ENCODE data around the gene DYNLT1. TPM values are rescaled to one million over a fixed set of nuclear protein-coding genes. Genes with fewer than 3 reads are reported as not detected.
"Not testable (repeated sequence)": the region's sequence is repeated elsewhere in the genome, so short reads cannot be mapped to it uniquely, and the experiment has no call there.

DYNLT1 gene
- polyA plus RNA-seq, 2 of the 4 experiments (the other 2 are of a cell fraction) = 130 to 174 TPM

DNA sequence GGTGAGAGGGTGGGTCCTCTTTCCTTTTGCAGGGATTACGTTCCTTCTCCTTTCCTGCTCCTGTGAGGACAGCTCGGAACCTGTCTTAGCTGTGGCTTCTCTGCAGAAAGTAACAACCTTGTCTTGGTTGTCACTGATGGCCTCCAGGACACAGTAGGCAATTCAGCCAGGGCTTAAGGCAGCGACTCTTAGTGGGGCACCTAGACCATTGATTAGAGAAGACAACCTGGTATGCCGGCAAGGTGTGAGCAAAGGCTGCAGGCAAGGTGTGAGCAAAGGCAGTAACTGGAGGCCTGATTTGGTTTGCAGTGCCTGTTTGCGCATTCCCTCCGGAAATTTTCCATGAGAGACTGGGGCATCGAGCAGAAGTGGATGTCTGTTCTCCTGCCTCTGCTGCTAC lies 37.6 kb downstream of the DYNLT1 start:
- Histone ChIP-seq H3K4me2 (no peak overlapping the region), H3K4me1 (no peaks in the 10 kb centered on the region), H3K4me3 (no peak overlapping the region), H3K27ac (no peak overlapping the region), H3K9me3 (no peaks in the 10 kb centered on the region)
- ATAC-seq = no peak
- ChIA-PET CTCF (interaction anchor here (4.5 to 5.2 kb wide), 2 partner anchors 386 to 393 kb away, joined by 32 to 34 read pairs; no protein-coding TSS in a partner anchor), POLR2A (no interaction called here)
- WGBS (ENCODE audit: missing lambda C conversion rate) = 98% methylated on average over 5 of the region's 7 CpGs
- no peak for DNase-seq (ENCODE audit: low read depth in 1 of 2, low spot score in 1 of 2)
- TF ChIP-seq EP300 (IDR thresholded peaks at IDR 0.05) (no peak), HES2 (IDR thresholded peaks at IDR 0.05) (no peak), MYC (IDR thresholded peaks at IDR 0.05; ENCODE audit: borderline replicate concordance, low read length) (no peak), KDM5A (IDR thresholded peaks at IDR 0.05) (no peak), RARB (CRISPR knock-in tag; IDR thresholded peaks at IDR 0.05) (no peak), HOXB5 (CRISPR knock-in tag; IDR thresholded peaks at IDR 0.05) (no peak)
- FAIRE-seq = no peak

DNA sequence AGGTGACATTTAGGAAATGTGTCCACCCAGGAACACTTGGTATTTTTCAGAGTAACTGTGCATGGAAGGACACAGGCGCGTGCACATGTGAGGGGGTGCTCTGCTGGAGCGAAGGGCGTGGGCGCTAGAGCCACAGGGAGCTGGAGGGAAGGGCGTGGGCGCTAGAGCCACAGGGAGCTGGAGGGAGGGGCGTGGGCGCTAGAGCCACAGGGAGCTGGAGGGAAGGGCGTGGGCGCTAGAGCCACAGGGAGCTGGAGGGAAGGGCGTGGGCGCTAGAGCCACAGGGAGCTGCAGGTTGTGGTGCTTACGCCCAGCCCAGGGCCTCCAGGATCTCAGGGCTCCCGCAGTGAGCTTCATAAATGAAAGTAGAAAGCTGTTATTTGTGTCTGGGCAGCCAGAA lies 38.5 kb downstream of the DYNLT1 start:
- WGBS (ENCODE audit: missing lambda C conversion rate) = 84% methylated on average over 15 of the region's 15 CpGs
- FAIRE-seq; H3K9me3 ChIP-seq; POLR2A ChIA-PET; H3K4me3 ChIP-seq; ATAC-seq; H3K4me2 ChIP-seq; H3K27ac ChIP-seq; H3K4me1 ChIP-seq; DNase-seq (ENCODE audit: low read depth in 1 of 2, low spot score in 1 of 2): not testable (repeated sequence)
- CTCF ChIA-PET = interaction anchor here (0.6 to 5.2 kb wide), 17 partner anchors 11 to 405 kb away, joined by 3 to 34 read pairs (median 4); no protein-coding TSS in a partner anchor

GRCh38 chr6:158605266-158605878 lies 39.2 kb downstream of the DYNLT1 start:
- no peaks in the 10 kb centered on the region for H3K9me3 ChIP-seq
- peak; percentile 54 for FAIRE-seq
- DNase-seq (ENCODE audit: low read depth in 1 of 2, low spot score in 1 of 2) = peak; percentile 59 to 73
- no peaks in the 10 kb centered on the region for H3K4me1 ChIP-seq
- ATAC-seq = peak; percentile 81 to 92
- H3K4me3 ChIP-seq = no peak overlapping the region
- 17% methylated on average over 13 of the region's 13 CpGs for WGBS (ENCODE audit: missing lambda C conversion rate)
- no peak overlapping the region for H3K27ac ChIP-seq
- no peak overlapping the region; the same call in 2 of the 3 replicates for H3K4me2 ChIP-seq
- ChIA-PET CTCF (interaction anchor here (0.6 to 5.2 kb wide), 29 partner anchors 10 to 500 kb away, joined by 3 to 34 read pairs (median 4); no protein-coding TSS in a partner anchor), POLR2A (no interaction called here)
- TF ChIP-seq SMC3 (IDR thresholded peaks at IDR 0.05) (peak; percentile 67), RFX5 (IDR thresholded peaks at IDR 0.05) (no peak), RAD21 (conservative IDR thresholded peaks at IDR 0.05 in 1 of 2, IDR thresholded peaks at IDR 0.05 in 1 of 2) (peak; percentile 55 to 58), MAX (IDR thresholded peaks at IDR 0.05) (peak; percentile 44; the same call in 1 of the 2 replicates), NPAS2 (CRISPR knock-in tag; IDR thresholded peaks at IDR 0.05; ENCODE audit: borderline replicate concordance) (no peak), CHD4 (IDR thresholded peaks at IDR 0.05; ENCODE audit: borderline replicate concordance) (no peak)
- TF ChIP-seq, protein P1, sequence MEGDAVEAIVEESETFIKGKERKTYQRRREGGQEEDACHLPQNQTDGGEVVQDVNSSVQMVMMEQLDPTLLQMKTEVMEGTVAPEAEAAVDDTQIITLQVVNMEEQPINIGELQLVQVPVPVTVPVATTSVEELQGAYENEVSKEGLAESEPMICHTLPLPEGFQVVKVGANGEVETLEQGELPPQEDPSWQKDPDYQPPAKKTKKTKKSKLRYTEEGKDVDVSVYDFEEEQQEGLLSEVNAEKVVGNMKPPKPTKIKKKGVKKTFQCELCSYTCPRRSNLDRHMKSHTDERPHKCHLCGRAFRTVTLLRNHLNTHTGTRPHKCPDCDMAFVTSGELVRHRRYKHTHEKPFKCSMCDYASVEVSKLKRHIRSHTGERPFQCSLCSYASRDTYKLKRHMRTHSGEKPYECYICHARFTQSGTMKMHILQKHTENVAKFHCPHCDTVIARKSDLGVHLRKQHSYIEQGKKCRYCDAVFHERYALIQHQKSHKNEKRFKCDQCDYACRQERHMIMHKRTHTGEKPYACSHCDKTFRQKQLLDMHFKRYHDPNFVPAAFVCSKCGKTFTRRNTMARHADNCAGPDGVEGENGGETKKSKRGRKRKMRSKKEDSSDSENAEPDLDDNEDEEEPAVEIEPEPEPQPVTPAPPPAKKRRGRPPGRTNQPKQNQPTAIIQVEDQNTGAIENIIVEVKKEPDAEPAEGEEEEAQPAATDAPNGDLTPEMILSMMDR (IDR thresholded peaks at IDR 0.05) = peak; percentile 59

DNA sequence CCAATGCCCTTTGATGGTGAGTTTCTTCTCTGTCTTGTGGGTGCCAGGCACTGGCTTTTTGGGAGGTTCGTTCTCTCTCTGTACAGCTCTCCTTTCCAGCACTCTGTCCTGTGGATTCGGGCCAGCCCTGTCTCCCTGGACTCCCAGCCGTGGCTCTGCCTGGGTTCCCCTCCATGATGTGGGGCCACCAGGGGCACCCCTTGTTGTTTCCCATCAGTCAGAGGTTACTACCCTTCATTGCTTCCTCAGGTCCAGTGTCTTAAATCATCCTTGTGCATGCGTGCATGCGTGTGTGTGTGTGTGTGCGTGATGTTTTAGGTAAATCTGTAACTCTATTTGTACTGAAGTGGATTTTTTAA lies 40.5 kb downstream of the DYNLT1 start:
- 94% methylated on average over 6 of the region's 6 CpGs for WGBS (ENCODE audit: missing lambda C conversion rate)
- CTCF ChIA-PET = interaction anchor here (1.0 to 5.2 kb wide), 8 partner anchors 9 to 530 kb away, joined by 3 to 34 read pairs (median 8); no protein-coding TSS in a partner anchor
- Histone ChIP-seq H3K9me3 (no peaks in the 10 kb centered on the region), H3K4me1 (no peaks in the 10 kb centered on the region), H3K4me3 (no peak overlapping the region), H3K27ac (no peak overlapping the region), H3K4me2 (no peak overlapping the region)
- POLR2A ChIA-PET = no interaction called here
- ATAC-seq (no peak), FAIRE-seq (no peak), DNase-seq (ENCODE audit: low read depth in 1 of 2, low spot score in 1 of 2) (no peak)
- TF ChIP-seq ZC3H11A (IDR thresholded peaks at IDR 0.05) (no peak), KDM5A (IDR thresholded peaks at IDR 0.05) (no peak), CHD2 (IDR thresholded peaks at IDR 0.05; ENCODE audit: low read length, partially characterized antibody) (no peak), POLR2AphosphoS2 (conservative IDR thresholded peaks at IDR 0.05; ENCODE audit: low read length) (no peak), PHF8 (IDR thresholded peaks at IDR 0.05; ENCODE audit: borderline replicate concordance, low read depth) (no peak)
- TF ChIP-seq, protein P2, sequence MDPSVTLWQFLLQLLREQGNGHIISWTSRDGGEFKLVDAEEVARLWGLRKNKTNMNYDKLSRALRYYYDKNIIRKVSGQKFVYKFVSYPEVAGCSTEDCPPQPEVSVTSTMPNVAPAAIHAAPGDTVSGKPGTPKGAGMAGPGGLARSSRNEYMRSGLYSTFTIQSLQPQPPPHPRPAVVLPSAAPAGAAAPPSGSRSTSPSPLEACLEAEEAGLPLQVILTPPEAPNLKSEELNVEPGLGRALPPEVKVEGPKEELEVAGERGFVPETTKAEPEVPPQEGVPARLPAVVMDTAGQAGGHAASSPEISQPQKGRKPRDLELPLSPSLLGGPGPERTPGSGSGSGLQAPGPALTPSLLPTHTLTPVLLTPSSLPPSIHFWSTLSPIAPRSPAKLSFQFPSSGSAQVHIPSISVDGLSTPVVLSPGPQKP (IDR thresholded peaks at IDR 0.05; ENCODE audit: low read depth, low read length) = no peak

Measured in A549 (cell line).